ENCODE measurements around the gene PIF1.

PIF1 gene

GRCh38 chr15:64773606-64774005 is 51.8 kb downstream of the PIF1 start:
- DNase-seq = no peak

- no peak for DNase-seq
Measured at GRCh38 chr15:64772964-64773363, 52.5 kb downstream of the PIF1 start.

DNA sequence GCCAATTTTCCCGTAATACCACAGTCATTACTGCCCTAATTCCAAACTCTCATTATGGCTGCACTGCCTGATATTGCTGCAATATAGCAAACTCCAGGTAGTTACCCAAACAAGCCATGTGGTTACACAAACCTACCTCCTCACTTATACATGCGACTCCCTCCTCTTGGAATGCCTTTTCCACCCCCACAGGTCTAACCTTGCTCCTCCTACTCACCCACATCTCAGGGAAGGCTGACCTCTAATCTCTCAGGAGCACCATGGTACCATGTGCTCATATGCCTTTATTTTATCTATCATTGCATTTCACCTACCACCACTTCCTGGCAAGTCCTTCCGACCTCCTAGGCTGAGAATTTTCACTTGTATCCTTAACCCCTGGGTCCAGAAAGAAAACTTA is 53.0 kb downstream of the PIF1 start:
- no peak for DNase-seq

GRCh38 chr15:64770626-64771025 is 54.8 kb downstream of the PIF1 start:
- no peak for DNase-seq

GRCh38 chr15:64767203-64767602 is 58.2 kb downstream of the PIF1 start:
- DNase-seq = no peak

- DNase-seq = no peak
Measured at GRCh38 chr15:64766058-64766457, 59.4 kb downstream of the PIF1 start.

Data from activated T-cell treated with anti-CD3 and anti-CD28 coated beads for 4 hours (primary cell).